ENCODE results near the gene PWP1.

Gene PWP1

DNA sequence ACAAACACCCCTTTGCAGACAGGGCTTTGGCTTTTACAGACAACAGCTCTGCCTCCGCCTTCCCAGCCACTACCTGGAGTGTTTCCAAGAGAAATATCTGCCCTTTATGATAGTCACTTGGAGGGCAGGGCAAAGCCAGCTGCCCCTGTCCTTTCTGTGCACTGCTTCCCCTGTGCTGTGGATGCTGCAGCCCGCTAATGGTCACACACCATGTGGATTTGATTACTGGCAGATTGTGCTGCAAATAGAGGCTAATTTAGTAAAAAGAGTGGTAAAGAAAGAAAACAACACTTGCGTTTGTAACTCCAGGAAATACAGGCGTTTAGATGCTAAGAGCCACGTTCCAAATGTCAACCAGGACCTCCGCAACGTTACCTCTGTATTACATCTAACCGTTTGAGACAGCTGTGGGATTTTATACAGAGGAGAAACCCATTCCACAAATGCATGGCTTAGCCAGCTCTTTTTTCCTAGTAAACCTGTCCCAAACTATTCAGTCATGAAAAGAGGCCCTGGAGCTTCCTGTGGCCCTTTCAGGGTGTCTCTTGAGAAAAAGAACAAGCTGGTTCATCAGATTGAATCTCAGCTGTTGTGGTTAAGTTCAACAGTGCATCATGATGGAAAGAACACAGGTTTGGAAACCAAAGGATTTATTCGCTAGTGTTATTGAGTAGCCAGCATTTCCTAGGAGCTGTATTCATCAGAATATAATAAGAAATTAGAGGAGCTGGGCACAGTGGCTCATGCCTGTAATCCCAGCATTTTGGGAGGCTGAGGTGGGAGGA, 30.1 kb upstream of the PWP1 start:
- Histone ChIP-seq H2AFZ (ENCODE audit: low read length, unreplicated experiment) (no peak overlapping the region), H3K4me1 (ENCODE audit: control insufficient read depth, insufficient read depth, low read length, unreplicated experiment) (no peaks in the 10 kb centered on the region), H3K79me2 (ENCODE audit: control insufficient read depth, insufficient read depth, low read length, unreplicated experiment) (no peaks in the 10 kb centered on the region), H3K36me3 (ENCODE audit: insufficient read depth, low read length) (no peaks in the 10 kb centered on the region), H3K4me3 (ENCODE audit: low read depth, low read length) (no peak overlapping the region), H3K27me3 (ENCODE audit: insufficient read depth, low read length) (0 out of 2 replicates have a peak, but pooled peaks cover 5% of the 10 kb centered on the region), H3K27ac (ENCODE audit: low read depth, low read length) (no peak overlapping the region)

DNA sequence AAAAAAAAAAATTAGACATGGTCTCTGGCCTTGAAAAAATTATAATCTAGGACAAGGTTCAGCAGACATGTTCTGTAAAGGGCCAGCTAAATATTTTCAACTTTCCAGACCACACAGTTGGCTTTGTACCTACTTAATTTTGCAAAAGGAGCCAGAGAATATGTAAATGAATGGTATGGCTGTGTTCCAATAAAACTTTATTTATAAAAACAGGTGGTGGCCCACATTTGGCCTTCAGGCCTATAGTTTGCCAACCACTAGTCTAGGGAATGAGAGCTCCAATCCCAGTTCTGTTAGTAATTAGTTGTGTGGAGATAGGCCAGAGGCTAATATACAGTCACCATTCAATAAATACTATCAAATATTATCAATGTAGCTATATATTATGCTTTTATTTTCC, 29.3 kb upstream of the PWP1 start:
- no peak overlapping the region for H3K4me3 ChIP-seq (ENCODE audit: low read depth, low read length)
- no peaks in the 10 kb centered on the region for H3K79me2 ChIP-seq (ENCODE audit: control insufficient read depth, insufficient read depth, low read length, unreplicated experiment)
- H2AFZ ChIP-seq (ENCODE audit: low read length, unreplicated experiment): no peak overlapping the region
- no peak overlapping the region for H3K27ac ChIP-seq (ENCODE audit: low read depth, low read length)
- H3K36me3 ChIP-seq (ENCODE audit: insufficient read depth, low read length): no peaks in the 10 kb centered on the region
- peaks cover 6% of the 10 kb centered on the region; the same call in 1 of the 2 replicates for H3K27me3 ChIP-seq (ENCODE audit: insufficient read depth, low read length)
- H3K4me1 ChIP-seq (ENCODE audit: control insufficient read depth, insufficient read depth, low read length, unreplicated experiment): no peaks in the 10 kb centered on the region

DNA sequence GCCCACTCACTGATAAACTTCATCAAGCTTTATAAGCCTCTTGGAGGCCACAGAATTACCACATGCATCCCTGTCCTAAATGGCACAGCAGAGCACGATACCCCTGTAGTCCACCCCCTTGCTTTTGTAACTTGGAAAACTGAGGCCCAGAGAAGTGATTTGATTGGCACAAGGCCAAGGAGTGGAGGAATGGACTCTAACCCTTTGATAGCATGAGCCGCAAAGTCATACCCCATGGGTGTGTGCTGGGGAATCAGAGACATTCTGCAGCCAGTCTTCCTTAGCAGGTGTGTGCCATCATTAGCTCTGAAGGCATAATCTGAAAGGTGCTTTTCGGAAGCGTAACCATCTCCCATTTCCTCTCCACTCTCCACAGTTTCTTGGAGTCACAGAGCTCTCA, 28.5 kb upstream of the PWP1 start:
- H3K4me1 ChIP-seq (ENCODE audit: control insufficient read depth, insufficient read depth, low read length, unreplicated experiment): no peaks in the 10 kb centered on the region
- no peaks in the 10 kb centered on the region for H3K36me3 ChIP-seq (ENCODE audit: insufficient read depth, low read length)
- no peak overlapping the region for H2AFZ ChIP-seq (ENCODE audit: low read length, unreplicated experiment)
- no peak overlapping the region for H3K27ac ChIP-seq (ENCODE audit: low read depth, low read length)
- H3K79me2 ChIP-seq (ENCODE audit: control insufficient read depth, insufficient read depth, low read length, unreplicated experiment): no peaks in the 10 kb centered on the region
- H3K4me3 ChIP-seq (ENCODE audit: low read depth, low read length): no peak overlapping the region
- peaks cover 3% of the 10 kb centered on the region; the same call in 1 of the 2 replicates for H3K27me3 ChIP-seq (ENCODE audit: insufficient read depth, low read length)

DNA sequence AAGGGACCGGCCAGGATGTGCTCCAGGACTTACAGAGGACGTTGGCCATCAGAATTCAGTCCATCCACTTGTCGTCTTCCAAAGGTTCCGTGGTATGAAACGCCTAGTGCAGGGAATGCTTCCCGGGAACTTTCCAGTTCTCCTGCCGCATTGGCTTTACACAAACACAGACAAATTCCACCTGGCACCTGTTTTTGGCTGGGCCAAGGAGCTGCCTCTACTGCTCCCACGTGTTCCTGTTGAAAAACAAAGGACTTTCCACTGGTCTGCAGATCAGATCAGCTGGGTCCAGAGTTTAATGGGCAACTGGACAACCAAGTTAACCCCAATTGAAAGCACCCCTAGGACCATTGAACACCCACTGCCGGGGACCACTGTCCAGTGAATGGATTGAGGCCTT, 28.0 kb upstream of the PWP1 start:
- Histone ChIP-seq H3K79me2 (ENCODE audit: control insufficient read depth, insufficient read depth, low read length, unreplicated experiment) (no peaks in the 10 kb centered on the region), H3K27ac (ENCODE audit: low read depth, low read length) (no peak overlapping the region), H2AFZ (ENCODE audit: low read length, unreplicated experiment) (no peak overlapping the region), H3K27me3 (ENCODE audit: insufficient read depth, low read length) (peaks cover 3% of the 10 kb centered on the region; the same call in 1 of the 2 replicates), H3K4me3 (ENCODE audit: low read depth, low read length) (no peak overlapping the region), H3K36me3 (ENCODE audit: insufficient read depth, low read length) (no peaks in the 10 kb centered on the region), H3K4me1 (ENCODE audit: control insufficient read depth, insufficient read depth, low read length, unreplicated experiment) (no peaks in the 10 kb centered on the region)

DNA sequence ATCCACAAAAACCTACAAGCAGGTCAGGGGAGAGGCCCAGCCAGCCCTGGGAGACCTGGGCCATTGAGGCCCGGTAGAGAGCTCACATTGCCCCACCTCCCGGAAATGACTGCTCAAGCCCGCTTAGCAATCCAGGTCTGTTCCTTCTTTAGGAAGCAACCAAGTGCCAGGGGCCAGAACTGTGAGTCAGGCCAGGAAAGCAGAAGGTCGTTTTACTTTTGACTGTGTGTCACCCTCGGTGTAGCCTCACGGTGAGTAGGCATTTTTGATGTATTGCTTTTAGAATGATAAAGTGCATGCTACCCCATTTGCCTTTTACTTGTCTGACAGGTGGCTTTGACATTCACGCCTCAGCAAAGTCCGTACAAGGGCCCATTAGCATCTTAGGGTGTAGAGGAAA, 25.4 kb upstream of the PWP1 start:
- Histone ChIP-seq H3K36me3 (ENCODE audit: insufficient read depth, low read length) (no peaks in the 10 kb centered on the region), H3K27me3 (ENCODE audit: insufficient read depth, low read length) (peaks cover 12% of the 10 kb centered on the region), H2AFZ (ENCODE audit: low read length, unreplicated experiment) (no peak overlapping the region)

DNA sequence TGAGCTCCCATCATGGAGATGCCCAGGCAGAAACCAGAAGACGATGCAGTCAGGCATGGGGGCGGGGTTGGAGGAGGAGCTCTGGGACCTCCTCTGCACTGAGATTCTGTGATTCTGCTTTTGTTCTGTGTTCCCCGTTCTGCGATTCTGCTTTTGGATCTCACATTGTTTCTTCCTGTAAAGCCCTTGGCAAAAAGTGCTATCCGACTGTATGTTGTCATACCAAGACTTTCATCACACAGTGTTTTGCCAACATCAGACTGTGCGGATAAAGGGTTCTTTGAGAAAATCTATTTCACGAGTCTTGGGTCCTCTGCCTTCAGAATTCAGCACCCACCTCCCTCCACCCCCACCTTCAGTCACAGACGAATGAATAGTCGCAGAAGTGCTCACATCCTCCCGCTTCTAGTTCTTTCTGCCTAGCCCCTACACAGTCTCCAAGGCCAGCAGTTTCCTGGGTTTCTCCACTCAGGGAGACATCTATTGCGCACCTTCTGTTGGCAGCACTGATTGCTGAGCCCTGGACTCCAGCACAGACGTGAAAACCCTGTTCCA, 24.7 kb upstream of the PWP1 start:
- H2AFZ ChIP-seq (ENCODE audit: low read length, unreplicated experiment): no peak overlapping the region
- peaks cover 17% of the 10 kb centered on the region for H3K27me3 ChIP-seq (ENCODE audit: insufficient read depth, low read length)

More for the DNA sequence above, 25.4 kb upstream of the PWP1 start:
- Histone ChIP-seq H3K4me3 (ENCODE audit: low read depth, low read length) (no peak overlapping the region), H3K4me1 (ENCODE audit: control insufficient read depth, insufficient read depth, low read length, unreplicated experiment) (no peaks in the 10 kb centered on the region), H3K79me2 (ENCODE audit: control insufficient read depth, insufficient read depth, low read length, unreplicated experiment) (no peaks in the 10 kb centered on the region), H3K27ac (ENCODE audit: low read depth, low read length) (no peak overlapping the region)

DNA sequence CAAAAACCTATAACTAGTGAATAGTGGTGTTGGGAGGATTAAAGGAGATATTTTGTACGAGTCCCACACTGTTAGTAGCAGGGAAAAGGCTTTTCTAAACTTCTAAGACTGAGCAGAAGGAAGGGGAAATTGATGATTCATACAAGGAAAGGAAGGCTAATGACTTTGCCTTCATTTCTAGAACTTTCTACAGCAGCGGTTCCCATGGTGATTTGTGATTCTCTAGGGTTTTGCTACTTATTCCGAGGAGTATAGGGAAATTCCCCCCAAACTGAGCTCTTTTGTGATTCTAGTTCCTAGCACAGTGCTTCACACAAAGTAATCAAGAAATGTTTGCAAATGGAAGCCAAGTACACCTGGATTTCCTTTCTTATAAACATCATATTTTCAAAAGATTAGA, 23.8 kb upstream of the PWP1 start:
- Histone ChIP-seq H2AFZ (ENCODE audit: low read length, unreplicated experiment) (no peak overlapping the region), H3K4me1 (ENCODE audit: control insufficient read depth, insufficient read depth, low read length, unreplicated experiment) (no peaks in the 10 kb centered on the region), H3K79me2 (ENCODE audit: control insufficient read depth, insufficient read depth, low read length, unreplicated experiment) (no peaks in the 10 kb centered on the region), H3K27me3 (ENCODE audit: insufficient read depth, low read length) (peaks cover 26% of the 10 kb centered on the region), H3K27ac (ENCODE audit: low read depth, low read length) (no peak overlapping the region), H3K4me3 (ENCODE audit: low read depth, low read length) (no peak overlapping the region), H3K36me3 (ENCODE audit: insufficient read depth, low read length) (no peaks in the 10 kb centered on the region)

More for the DNA sequence above, 24.7 kb upstream of the PWP1 start:
- H3K36me3 ChIP-seq (ENCODE audit: insufficient read depth, low read length): no peaks in the 10 kb centered on the region
- H3K4me1 ChIP-seq (ENCODE audit: control insufficient read depth, insufficient read depth, low read length, unreplicated experiment): no peaks in the 10 kb centered on the region
- no peak overlapping the region for H3K4me3 ChIP-seq (ENCODE audit: low read depth, low read length)
- no peaks in the 10 kb centered on the region for H3K79me2 ChIP-seq (ENCODE audit: control insufficient read depth, insufficient read depth, low read length, unreplicated experiment)
- no peak overlapping the region for H3K27ac ChIP-seq (ENCODE audit: low read depth, low read length)

DNA sequence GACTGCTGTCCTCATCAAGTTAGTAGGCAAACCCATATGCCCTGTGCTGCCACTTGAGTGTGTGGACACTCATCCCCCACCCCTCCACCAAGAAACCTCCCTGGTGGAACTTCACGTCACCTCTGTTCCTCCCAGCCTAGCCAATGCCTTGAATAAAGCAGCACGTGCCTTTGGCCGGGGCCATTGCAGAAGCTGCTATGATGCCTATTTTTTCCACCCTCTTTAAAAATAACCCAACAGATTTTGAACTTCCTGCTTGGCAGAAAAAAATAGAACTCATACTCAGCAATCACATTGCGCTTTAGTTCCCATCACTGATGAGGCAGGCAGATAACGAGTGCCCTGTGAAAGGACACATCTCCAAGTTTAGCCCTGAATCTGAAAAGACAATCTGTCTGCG, 23.1 kb upstream of the PWP1 start:
- Histone ChIP-seq H3K4me1 (ENCODE audit: control insufficient read depth, insufficient read depth, low read length, unreplicated experiment) (no peaks in the 10 kb centered on the region), H3K27ac (ENCODE audit: low read depth, low read length) (no peak overlapping the region)

DNA sequence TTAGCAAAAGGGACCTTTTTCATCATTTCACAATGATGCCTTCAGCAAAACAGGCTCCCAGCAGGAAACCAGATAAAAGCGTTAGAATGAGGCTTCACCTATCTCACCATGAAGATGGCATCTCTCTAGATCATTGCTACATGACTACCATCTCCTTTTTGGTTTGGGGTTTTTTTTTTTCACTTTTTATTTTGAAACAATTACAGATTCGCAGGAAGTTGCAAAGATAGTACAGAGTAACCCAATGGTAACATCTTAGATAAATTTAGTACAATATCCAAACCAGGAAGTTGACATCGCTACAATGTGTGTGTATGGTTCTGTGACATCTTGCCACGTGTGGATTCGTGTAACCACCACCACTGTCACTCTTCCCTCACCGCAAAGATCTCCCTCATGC, 22.3 kb upstream of the PWP1 start:
- Histone ChIP-seq H3K27me3 (ENCODE audit: insufficient read depth, low read length) (peaks cover 39% of the 10 kb centered on the region), H3K27ac (ENCODE audit: low read depth, low read length) (no peak overlapping the region), H3K79me2 (ENCODE audit: control insufficient read depth, insufficient read depth, low read length, unreplicated experiment) (no peaks in the 10 kb centered on the region)

More for the DNA sequence above, 23.1 kb upstream of the PWP1 start:
- H3K36me3 ChIP-seq (ENCODE audit: insufficient read depth, low read length): no peaks in the 10 kb centered on the region
- no peak overlapping the region for H2AFZ ChIP-seq (ENCODE audit: low read length, unreplicated experiment)
- H3K4me3 ChIP-seq (ENCODE audit: low read depth, low read length): no peak overlapping the region
- peaks cover 31% of the 10 kb centered on the region for H3K27me3 ChIP-seq (ENCODE audit: insufficient read depth, low read length)
- H3K79me2 ChIP-seq (ENCODE audit: control insufficient read depth, insufficient read depth, low read length, unreplicated experiment): no peaks in the 10 kb centered on the region

DNA sequence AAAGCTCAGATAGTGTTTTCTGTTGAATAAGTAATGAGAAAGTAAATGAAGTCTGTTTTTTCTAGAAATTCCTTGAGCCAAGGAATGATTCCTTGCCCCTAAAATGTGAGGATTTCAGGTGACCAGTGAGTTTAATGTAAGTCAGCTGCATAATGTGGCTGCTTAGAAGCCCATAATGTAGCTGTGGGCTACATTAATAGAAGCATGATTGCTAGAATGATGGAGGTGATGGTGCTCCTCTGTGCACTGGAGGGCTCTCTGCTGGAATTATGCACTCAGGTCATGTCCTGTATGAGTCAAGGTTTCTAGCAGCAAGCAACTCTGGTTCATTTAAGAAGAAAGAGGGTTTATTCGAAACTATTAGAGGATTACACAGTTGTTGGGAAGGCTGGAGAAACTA, 19.6 kb upstream of the PWP1 start:
- H2AFZ ChIP-seq (ENCODE audit: low read length, unreplicated experiment): no peak overlapping the region
- H3K27ac ChIP-seq (ENCODE audit: low read depth, low read length): no peak overlapping the region
- H3K4me3 ChIP-seq (ENCODE audit: low read depth, low read length): no peak overlapping the region
- H3K27me3 ChIP-seq (ENCODE audit: insufficient read depth, low read length): peaks cover 64% of the 10 kb centered on the region
- no peaks in the 10 kb centered on the region for H3K36me3 ChIP-seq (ENCODE audit: insufficient read depth, low read length)
- H3K79me2 ChIP-seq (ENCODE audit: control insufficient read depth, insufficient read depth, low read length, unreplicated experiment): no peaks in the 10 kb centered on the region
- no peaks in the 10 kb centered on the region for H3K4me1 ChIP-seq (ENCODE audit: control insufficient read depth, insufficient read depth, low read length, unreplicated experiment)

More for the DNA sequence above, 22.3 kb upstream of the PWP1 start:
- no peaks in the 10 kb centered on the region for H3K4me1 ChIP-seq (ENCODE audit: control insufficient read depth, insufficient read depth, low read length, unreplicated experiment)
- H3K4me3 ChIP-seq (ENCODE audit: low read depth, low read length): no peak overlapping the region
- H3K36me3 ChIP-seq (ENCODE audit: insufficient read depth, low read length): no peaks in the 10 kb centered on the region
- no peak overlapping the region for H2AFZ ChIP-seq (ENCODE audit: low read length, unreplicated experiment)

DNA sequence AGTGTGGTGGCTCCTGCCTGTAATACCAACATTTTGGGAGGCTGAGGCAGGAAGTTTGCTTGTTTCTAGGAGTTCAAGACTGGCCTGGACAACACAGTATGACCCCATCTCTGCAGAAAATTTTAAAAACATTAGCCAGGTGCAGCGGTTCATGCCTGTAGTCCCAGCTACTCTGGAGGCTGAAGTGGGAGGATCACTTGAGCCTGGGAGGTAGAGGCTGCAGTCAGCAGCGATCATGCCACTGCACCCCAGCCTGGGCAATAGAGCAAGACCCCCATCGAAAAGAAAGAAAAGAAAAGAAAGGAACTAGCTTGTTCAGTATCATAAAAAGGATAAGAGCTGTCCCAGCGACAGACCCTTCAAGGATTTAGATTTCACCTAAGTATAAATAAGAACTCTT, 18.1 kb upstream of the PWP1 start:
- H3K36me3 ChIP-seq (ENCODE audit: insufficient read depth, low read length): no peaks in the 10 kb centered on the region
- H3K4me3 ChIP-seq (ENCODE audit: low read depth, low read length): no peak overlapping the region
- H3K27ac ChIP-seq (ENCODE audit: low read depth, low read length): no peak overlapping the region
- peaks cover 69% of the 10 kb centered on the region for H3K27me3 ChIP-seq (ENCODE audit: insufficient read depth, low read length)
- no peak overlapping the region for H2AFZ ChIP-seq (ENCODE audit: low read length, unreplicated experiment)
- no peaks in the 10 kb centered on the region for H3K79me2 ChIP-seq (ENCODE audit: control insufficient read depth, insufficient read depth, low read length, unreplicated experiment)
- H3K4me1 ChIP-seq (ENCODE audit: control insufficient read depth, insufficient read depth, low read length, unreplicated experiment): no peaks in the 10 kb centered on the region

Data from ACC112 (cell line).